Activated CD4-positive, alpha-beta T cell treated with anti-CD3 and anti-CD28 coated beads, Interleukin-2, amount 50 U/mL, for 4 hours (primary cell): Measurements from ENCODE around the gene METTL26.

Experiments
- DNase-seq, 2 experiments: peaks; one replicate each; pipeline ENCODE4 v3.0.0-alpha.2; 2020

The METTL26 gene

DNA sequence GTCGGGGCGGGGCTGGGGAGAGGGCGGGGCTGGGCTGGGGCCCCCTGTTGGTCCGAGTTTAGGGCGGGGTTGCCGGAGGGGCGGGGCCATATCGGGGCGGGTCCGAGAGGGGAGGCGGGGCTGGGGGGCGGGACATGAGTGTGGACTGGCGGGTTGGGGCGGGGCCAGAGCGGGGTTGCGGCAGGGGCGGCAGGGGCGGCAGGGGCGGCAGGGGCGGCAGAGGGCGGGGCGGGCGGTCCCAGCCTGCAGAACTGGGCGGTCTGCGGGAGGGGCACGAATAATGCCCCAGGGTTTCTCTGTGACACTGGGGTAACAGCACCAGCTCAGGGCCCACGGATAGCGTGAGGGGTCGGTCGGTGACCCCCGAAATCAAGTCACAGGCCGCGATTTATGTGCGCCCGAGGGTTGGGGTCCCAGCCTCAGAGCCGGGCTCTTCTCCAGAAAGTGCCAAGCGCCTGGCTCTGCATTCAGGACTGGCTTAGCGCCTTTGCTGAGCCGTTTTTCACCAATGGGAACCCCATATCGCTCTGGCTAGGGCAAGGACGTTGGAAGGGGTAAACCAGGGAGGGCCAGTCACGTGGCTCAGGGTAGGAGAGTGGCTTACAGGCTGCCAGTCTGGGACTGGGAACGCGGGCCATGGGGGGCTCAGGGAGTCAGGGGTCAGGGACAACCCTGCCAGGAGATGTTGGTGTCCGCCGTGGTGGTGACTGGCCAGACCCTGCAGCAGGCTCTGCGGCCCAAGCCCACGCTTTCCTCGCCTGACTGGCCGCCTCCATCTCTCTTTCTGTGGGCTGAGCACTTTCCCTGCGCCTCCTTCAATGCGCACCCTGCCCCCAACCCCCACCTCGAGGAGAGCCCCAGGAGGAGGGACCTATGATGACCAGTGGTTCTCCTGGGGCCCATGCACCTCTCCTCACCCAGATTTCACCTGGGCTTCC is 1.2 kb upstream of the METTL26 start:
- DNase-seq = peak; percentile 86 to 88

DNA sequence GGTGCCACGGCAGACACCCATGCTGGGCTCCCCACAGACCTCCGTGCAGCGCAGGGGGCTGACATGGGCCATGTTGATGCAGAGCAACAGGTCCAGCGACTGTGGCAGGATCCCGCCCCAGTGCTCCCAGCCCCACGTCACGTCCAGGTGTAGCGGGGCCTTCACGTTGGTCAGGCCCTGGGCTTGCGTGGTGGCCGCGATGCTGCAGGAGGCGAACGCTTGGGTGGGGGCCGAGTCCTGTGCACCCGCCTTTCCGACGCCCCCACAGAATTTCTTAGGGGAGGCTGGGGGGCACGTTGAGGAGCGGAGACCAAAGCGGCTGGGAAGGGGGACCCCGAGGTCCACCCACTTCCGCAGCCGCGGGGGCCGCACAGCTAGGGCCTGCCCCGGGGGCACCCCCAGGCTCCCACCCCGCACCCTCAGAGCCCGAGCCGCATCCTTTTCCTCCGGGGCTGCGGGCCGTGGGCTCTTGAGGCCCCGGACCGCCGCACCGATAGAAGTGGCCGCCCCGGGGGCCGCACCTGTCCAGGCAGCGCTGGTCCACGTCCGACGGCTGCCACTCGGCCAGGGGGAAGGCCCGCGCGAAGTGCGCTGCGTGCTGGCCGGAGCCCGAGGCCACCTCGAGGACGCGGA is 416 bp downstream of the METTL26 start:
- DNase-seq = no peak

GRCh38 chr16:634996-635395 is 1.1 kb downstream of the METTL26 start:
- DNase-seq = no peak

DNA sequence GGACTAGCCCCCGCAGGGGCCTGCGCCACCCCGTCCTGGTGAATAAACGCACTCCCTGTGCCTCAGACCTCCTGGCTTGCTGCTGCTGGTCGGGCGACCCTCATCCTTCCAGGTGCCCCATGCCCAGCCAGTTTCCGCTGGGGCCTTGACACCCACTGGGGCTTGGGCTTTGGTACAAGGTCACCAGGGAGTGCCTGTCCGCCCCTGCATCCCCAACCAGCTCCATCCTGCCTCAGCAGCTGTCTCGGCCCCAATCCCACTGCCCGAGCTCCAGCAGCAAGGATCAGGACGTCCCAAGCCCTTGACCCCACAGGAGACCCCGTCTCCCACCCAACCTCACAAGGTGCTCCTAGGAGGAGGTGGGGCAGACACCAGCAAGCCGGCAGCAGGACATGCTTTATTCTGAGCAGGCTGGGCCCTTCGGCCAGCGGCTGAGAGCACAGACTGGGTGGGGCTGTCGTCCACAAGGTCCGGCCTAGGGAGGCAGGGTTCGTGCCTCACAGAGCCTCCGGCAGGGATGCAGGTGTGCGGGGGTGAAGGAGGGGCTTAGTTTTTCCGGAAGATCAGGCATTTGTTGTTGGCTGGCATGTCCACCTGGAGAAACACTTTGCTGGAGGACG is 1.9 kb downstream of the METTL26 start:
- no peak for DNase-seq

GRCh38 chr16:633336-634050 is 2.6 kb downstream of the METTL26 start:
- DNase-seq = no peak

- DNase-seq = no peak
These were observed 3.4 kb downstream of the METTL26 start for GRCh38 chr16:632486-633335.

GRCh38 chr16:631808-632358 is 4.2 kb downstream of the METTL26 start:
- no peak for DNase-seq

DNA sequence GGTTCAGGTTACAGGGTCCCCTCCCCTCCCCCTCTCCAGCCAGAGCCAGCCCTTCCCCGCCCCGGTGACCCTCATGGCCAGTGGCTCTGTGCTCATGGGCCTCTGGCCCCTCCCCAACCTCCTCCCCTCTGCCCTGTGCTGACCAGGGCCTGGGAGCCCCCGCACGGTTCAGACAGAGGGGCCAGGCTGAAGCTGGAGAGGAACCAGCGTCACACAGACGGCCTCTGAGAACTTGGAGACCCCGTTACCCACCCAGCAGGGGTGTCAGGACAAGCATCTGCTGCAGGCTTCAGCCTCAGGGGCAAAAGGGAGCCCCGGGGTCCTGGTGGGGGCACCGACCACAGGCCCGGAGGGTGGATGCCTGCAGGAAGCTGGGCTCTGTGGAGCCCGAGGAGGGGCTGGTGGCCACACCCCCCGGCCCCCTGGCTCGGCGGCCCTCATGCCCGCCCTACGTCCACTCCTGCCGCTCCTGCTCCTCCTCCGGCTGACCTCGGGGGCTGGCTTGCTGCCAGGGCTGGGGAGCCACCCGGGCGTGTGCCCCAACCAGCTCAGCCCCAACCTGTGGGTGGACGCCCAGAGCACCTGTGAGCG is 5.2 kb downstream of the METTL26 start, which contains the start of gene WFIKKN1:
Gene WFIKKN1, plus strand, starts transcription at position 171 of the 591 bp plus-strand sequence. Its CDS starts 269 bp downstream, at position 440.
- no peak for DNase-seq

DNA sequence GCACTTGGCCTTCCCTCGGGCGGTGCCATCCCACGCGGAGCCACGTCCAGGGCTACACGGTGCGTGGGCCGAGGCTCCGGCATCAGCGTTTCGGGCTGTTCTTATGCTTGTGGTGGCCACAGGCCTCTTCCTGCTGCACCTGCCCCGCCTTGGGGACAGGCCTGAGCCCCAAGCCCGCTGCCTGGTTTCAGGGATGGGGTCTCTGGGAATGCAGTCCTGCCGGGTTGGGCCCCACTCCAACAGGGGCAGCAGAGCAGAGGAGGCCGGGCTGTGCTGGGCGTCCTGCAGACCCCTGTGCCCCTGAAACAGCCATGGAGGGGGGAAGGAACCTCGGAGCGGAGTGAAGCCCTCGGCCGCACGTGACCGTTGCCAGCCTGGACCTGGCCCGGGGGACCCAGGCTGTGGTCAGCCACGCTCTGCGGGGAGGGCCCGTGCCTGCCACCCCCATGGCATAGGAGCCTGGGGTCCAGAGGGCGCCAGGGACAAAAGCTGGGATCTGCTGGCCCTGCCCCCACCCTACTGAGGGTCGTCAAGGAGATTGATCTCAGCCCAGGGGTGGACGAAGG is 5.8 kb downstream of the METTL26 start:
- no peak for DNase-seq

DNA sequence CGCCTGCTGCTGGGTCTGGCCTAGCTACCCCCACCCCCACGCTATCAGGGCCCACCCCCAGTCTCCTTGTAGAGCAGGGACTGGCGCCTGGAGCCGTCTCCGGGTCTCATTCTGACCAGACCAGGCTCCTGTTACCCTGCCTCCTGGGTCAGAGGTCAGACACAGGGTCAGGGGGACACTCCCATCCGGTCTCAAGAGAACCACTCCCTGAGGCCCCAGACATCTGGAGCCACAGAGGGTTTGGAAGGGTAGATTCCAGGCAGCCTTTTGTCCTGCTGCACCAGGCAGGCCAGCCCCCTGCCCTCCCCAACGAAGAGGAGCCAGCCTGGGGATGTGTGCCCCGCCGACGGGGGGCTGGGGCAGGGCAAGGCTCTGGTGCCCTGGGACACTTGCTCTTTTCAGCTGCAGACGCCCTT is 6.3 kb downstream of the METTL26 start:
- no peak for DNase-seq

GRCh38 chr16:629185-629832 is 6.8 kb downstream of the METTL26 start:
- no peak for DNase-seq

GRCh38 chr16:628321-629061 is 7.6 kb downstream of the METTL26 start:
- DNase-seq = no peak

- no peak for DNase-seq
These were observed 8.5 kb downstream of the METTL26 start for GRCh38 chr16:627454-628239.

- no peak for DNase-seq
These were observed 9.2 kb downstream of the METTL26 start for GRCh38 chr16:626787-627453.

DNA sequence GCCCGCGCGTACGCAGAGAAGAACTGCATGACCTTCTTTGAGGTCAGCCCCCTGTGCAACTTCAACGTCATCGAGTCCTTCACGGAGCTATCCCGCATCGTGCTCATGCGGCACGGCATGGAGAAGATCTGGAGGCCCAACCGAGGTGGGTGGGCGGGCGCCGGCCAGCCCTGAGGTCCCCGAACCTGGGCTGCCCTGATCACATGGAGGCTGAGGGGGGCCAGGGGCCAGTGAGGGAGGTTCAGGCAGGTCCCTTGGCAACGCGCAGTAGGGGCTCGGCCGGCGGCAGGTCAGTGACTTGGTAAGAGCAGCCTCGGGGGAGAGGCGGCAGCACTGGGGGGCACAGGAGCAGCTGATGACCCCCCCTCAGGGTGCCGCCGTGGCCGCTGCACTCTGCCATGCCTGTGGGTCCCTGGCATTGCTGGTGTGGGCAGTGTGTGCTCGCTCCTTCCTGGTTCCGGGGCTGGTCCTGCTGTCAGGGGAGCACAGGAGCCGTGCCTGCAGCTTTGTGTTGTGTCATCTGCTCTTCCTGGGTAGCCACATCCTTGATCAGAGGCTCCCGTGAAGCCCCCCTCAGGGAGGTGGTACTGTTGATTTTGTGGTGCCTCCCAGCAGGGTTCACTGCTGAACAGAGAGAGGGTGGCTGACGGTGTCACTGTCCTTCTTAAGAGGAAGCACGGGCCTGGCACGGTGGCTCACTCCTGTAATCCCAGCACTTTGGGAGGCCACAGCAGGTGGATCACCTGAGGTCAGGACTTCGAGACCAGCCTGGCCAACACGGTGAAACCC is 9.9 kb downstream of the METTL26 start:
- DNase-seq = no peak

DNA sequence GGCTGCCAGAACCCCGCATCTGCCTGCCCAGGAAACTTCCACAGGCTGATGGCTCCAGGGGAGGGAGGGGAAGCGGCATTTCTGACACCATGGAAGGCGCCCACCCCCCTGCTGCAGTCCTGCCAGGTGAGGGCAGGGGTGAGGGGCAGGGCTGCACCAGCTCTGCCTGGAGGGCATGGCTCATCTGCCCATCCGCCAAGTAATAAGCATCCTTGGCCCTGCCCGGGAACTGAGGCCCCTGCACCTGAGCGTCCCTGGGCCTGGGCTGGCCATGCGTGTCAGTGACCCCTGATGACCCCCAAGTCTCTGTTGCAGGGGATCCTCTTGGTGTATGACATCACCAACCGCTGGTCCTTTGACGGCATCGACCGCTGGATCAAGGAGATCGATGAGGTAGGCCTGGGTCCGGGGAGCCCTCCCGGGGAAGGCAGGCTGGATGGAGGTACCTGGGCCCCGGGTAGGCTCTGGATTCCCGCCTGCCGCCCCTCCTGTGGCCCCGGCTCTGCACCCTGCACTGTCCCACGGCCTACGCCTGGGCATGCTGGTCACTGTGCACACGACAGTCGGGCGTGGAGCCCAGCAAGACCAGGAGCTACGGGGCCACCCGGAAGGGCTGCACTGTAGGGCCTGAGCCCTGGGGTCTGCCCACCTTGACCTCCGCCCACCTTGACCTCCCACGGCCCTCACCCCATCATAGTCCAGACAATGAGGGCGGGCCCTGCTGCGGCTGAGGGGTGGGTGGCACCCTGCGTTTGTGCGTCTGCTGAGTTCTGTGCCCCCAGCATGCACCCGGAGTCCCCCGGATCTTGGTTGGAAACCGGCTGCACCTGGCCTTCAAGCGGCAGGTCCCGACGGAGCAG is 10.8 kb downstream of the METTL26 start:
- DNase-seq = no peak
